ENCODE data around the gene RBFOX1.

RBFOX1 gene

DNA sequence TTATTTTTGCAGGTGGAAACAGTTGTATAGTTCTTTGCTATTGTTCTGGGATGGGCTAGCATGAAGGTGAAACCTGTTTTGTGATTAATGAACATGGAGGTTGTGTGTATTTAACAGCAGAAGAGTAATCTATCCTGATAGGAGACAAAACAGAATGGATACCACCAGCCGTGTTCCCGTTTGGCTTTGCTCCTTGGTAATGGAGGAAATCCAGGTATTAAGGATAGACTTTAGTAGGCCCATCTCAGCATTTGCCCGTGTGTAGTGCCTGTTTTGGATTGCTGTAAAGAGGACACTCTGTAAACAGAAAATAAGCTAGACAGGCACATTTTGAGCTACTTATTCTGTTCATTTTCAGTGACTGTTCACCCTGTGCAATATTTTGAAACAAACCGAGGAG, 215.1 kb downstream of the RBFOX1 start:
- TF ChIP-seq, protein P1, sequence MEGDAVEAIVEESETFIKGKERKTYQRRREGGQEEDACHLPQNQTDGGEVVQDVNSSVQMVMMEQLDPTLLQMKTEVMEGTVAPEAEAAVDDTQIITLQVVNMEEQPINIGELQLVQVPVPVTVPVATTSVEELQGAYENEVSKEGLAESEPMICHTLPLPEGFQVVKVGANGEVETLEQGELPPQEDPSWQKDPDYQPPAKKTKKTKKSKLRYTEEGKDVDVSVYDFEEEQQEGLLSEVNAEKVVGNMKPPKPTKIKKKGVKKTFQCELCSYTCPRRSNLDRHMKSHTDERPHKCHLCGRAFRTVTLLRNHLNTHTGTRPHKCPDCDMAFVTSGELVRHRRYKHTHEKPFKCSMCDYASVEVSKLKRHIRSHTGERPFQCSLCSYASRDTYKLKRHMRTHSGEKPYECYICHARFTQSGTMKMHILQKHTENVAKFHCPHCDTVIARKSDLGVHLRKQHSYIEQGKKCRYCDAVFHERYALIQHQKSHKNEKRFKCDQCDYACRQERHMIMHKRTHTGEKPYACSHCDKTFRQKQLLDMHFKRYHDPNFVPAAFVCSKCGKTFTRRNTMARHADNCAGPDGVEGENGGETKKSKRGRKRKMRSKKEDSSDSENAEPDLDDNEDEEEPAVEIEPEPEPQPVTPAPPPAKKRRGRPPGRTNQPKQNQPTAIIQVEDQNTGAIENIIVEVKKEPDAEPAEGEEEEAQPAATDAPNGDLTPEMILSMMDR (IDR thresholded peaks at IDR 0.05; ENCODE audit: low read depth, low read length, missing control alignments), result no peak
- DNase-seq, result no peak
- no peaks in the 10 kb centered on the region for H3K27me3 ChIP-seq (replicated peaks)
- H3K4me3 ChIP-seq (ENCODE audit: low read depth, low read length), result no peak overlapping the region
- no peaks in the 10 kb centered on the region for H3K36me3 ChIP-seq (replicated peaks)
- in situ Hi-C loops (cut with HindIII; ENCODE audit: low pct_ligation_motif_present, low sequenced_read_pairs), result no loop called here
- H3K27ac ChIP-seq, result no peak overlapping the region

DNA sequence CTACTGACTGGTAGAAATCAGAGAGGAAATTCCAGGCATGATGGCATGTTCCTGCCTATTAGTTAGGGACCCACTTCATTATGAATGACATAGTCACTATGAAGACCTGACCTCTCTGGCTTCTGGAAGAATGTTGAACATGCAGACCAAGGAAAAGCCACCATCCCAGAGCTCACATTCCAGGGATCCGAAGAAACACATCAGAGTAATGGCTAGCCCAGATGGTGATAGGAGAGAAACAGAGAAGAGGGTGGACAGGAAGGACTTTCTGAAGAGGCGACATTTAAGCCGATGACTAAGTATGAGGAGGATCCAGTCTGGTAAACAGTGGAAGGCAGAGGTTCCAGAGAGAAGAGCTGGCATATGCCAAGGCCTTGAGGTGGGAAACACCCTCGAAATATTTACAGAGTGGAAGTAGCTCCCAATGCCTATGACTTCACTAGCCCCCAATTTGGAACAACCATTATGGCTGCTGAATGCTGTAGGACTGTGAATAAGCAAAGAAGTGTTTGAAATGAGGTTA, 216.2 kb downstream of the RBFOX1 start:
- H3K27me3 ChIP-seq (replicated peaks), result no peaks in the 10 kb centered on the region
- H3K27ac ChIP-seq, result no peak overlapping the region
- in situ Hi-C loops (cut with HindIII; ENCODE audit: low pct_ligation_motif_present, low sequenced_read_pairs), result no loop called here
- no peak overlapping the region for H3K4me3 ChIP-seq (ENCODE audit: low read depth, low read length)
- TF ChIP-seq, protein P1 (IDR thresholded peaks at IDR 0.05; ENCODE audit: low read depth, low read length, missing control alignments), result no peak
- no peaks in the 10 kb centered on the region for H3K36me3 ChIP-seq (replicated peaks)
- no peak for DNase-seq

DNA sequence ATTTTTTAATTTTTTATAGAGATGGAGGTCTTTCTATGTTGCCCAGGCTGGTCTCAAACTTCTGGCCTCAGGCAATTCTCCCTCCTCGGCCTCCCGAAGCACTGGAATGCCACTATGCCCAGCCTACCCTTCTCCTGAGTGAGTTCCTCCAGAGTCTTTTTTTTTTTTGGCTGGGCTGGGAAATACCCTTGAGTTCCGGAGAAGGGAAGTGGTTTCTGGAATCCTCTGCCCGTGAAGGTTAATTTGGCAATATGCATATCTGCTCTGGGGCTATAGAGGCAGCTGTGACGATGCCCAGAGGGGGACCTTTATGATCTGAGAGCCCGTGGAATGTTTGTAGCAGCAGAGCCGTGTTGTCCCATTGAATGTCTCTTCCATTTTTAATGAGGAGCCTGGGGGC, 217.5 kb downstream of the RBFOX1 start:
- H3K27ac ChIP-seq, result no peak overlapping the region
- DNase-seq, result no peak
- H3K27me3 ChIP-seq (replicated peaks), result no peaks in the 10 kb centered on the region
- H3K4me3 ChIP-seq (ENCODE audit: low read depth, low read length), result no peak overlapping the region
- TF ChIP-seq, protein P1 (IDR thresholded peaks at IDR 0.05; ENCODE audit: low read depth, low read length, missing control alignments), result no peak
- no peaks in the 10 kb centered on the region for H3K36me3 ChIP-seq (replicated peaks)
- in situ Hi-C loops (cut with HindIII; ENCODE audit: low pct_ligation_motif_present, low sequenced_read_pairs), result no loop called here

DNA sequence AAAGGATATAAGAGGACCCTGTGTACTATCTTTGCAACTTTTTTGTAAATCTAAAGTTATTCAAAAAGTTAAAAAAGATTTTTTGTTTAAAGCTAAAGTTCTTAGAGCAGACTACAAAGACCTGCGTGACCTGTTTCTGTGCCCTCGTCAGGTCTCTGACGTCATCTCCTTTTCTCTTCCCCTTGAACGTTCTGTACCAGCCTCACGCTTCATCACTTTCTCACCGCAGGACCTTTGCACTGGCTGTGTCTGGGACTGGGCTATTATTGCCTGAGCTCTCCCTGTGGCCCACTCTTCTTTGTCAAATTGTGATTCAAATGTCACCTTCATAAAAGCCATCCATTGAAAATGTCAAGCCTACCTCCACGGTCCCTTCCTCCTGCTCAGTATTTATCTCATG, 222.8 kb downstream of the RBFOX1 start:
- no peak for DNase-seq
- Histone ChIP-seq H3K27ac (no peak overlapping the region), H3K36me3 (replicated peaks) (no peaks in the 10 kb centered on the region), H3K27me3 (replicated peaks) (no peaks in the 10 kb centered on the region), H3K4me3 (ENCODE audit: low read depth, low read length) (no peak overlapping the region)
- TF ChIP-seq, protein P1 (IDR thresholded peaks at IDR 0.05; ENCODE audit: low read depth, low read length, missing control alignments), result no peak
- in situ Hi-C loops (cut with HindIII; ENCODE audit: low pct_ligation_motif_present, low sequenced_read_pairs), result no loop called here

DNA sequence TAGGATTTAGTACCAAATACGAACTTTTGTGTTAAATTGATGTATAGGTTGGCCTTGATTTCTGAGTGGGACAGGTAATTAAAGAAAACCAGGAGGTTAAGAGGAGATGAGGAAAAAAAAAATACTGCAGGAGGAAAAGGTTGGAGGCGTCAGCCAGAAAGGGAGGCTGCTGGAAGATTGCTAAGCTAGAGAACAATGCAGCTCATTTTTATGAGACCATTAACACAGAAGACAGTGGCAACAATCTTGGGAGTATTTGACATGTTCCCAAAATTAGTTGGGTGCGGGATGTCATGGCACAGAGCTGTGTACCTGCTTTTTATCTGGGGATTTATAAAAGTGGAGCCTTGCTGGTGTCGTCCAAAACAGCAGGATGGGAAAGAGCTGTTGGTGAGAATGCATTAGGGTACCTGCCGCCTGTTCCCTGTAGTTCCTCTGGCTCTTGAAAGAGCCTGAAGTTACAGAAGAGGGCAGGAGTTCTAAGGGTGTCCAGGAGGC, 229.3 kb downstream of the RBFOX1 start:
- Histone ChIP-seq H3K4me3 (ENCODE audit: low read depth, low read length) (no peak overlapping the region), H3K27ac (no peak overlapping the region), H3K27me3 (replicated peaks) (no peaks in the 10 kb centered on the region), H3K36me3 (replicated peaks) (no peaks in the 10 kb centered on the region)
- in situ Hi-C loops (cut with HindIII; ENCODE audit: low pct_ligation_motif_present, low sequenced_read_pairs), result no loop called here
- TF ChIP-seq, protein P1 (IDR thresholded peaks at IDR 0.05; ENCODE audit: low read depth, low read length, missing control alignments), result no peak
- no peak for DNase-seq

DNA sequence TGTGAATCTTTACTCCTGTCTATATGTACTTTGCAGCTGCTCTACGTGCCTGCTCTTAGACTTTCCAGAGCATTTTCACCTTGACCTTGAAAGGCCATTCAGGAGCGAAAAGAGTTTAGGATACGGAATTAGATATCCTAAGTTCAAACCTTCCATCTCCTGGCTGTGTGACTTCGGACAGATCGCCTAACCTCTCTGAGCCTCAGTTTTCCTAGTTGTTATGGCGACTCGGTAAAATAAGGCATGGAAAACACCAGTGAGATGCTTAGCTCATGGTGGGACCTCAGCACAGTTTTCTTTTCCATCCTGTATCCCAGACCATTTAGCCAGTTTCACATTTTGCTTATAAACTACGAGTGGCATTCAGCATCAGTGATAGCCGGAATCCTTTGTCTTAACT, 233.7 kb downstream of the RBFOX1 start:
- DNase-seq, result no peak
- no peak overlapping the region for H3K27ac ChIP-seq
- H3K4me3 ChIP-seq (ENCODE audit: low read depth, low read length), result no peak overlapping the region
- H3K36me3 ChIP-seq (replicated peaks), result no peaks in the 10 kb centered on the region
- TF ChIP-seq, protein P1 (IDR thresholded peaks at IDR 0.05; ENCODE audit: low read depth, low read length, missing control alignments), result no peak
- H3K27me3 ChIP-seq (replicated peaks), result no peaks in the 10 kb centered on the region
- in situ Hi-C loops (cut with HindIII; ENCODE audit: low pct_ligation_motif_present, low sequenced_read_pairs), result no loop called here

Measured in brain microvascular endothelial cell (primary cell).